22Rv1 (cell line): Measurements from ENCODE around the gene FAM120A.

Experiments
- CTCF ChIP-seq: fragments of 450-650 bp; IDR thresholded peaks from 2 replicates; pipeline ENCODE4 v1.5.1; 2017; ENCODE audit warnings: mild to moderate bottlenecking
- ZFX ChIP-seq: fragments of 450-650 bp; IDR thresholded peaks from 2 replicates; pipeline ENCODE4 v1.6.1; 2017; ENCODE audit warnings: antibody characterized with exemption, borderline replicate concordance

GRCh38 chr9:93594041-93594756 is 142.7 kb downstream of the FAM120A start:
- TF ChIP-seq CTCF: no peak
- TF ChIP-seq ZFX: no peak
